IPS-NIHi11 (cell line): ENCODE results near the gene ANKRD12.

Experiments used
- DNase-seq: peaks from one replicate; pipeline ENCODE4 v3.0.0; 2012; ENCODE audit warnings: mixed read lengths, low spot score

ANKRD12 gene

GRCh38 chr18:9184998-9185613 lies 48.5 kb downstream of the ANKRD12 start:
- no peak for DNase-seq

GRCh38 chr18:9188359-9189231 lies 52.0 kb downstream of the ANKRD12 start:
- DNase-seq: no peak

GRCh38 chr18:9189491-9189890 lies 52.9 kb downstream of the ANKRD12 start:
- no peak for DNase-seq

- no peak for DNase-seq
These were observed 55.2 kb downstream of the ANKRD12 start for GRCh38 chr18:9191658-9192256.

GRCh38 chr18:9193031-9193430 lies 56.5 kb downstream of the ANKRD12 start:
- DNase-seq: no peak

GRCh38 chr18:9196568-9196967 lies 60.0 kb downstream of the ANKRD12 start:
- DNase-seq: no peak

- DNase-seq: no peak
These were observed 63.1 kb downstream of the ANKRD12 start for GRCh38 chr18:9199681-9200080.

- no peak for DNase-seq
These were observed 64.6 kb downstream of the ANKRD12 start for GRCh38 chr18:9201224-9201623.

GRCh38 chr18:9204659-9205058 lies 68.1 kb downstream of the ANKRD12 start:
- no peak for DNase-seq

- no peak for DNase-seq
These were observed 69.8 kb downstream of the ANKRD12 start for GRCh38 chr18:9206421-9206820.

- DNase-seq: no peak
These were observed 72.7 kb downstream of the ANKRD12 start for GRCh38 chr18:9209279-9209678.

GRCh38 chr18:9210966-9211365 lies 74.4 kb downstream of the ANKRD12 start:
- DNase-seq: no peak

GRCh38 chr18:9211955-9212354 lies 75.4 kb downstream of the ANKRD12 start:
- no peak for DNase-seq

GRCh38 chr18:9215221-9215933 lies 78.8 kb downstream of the ANKRD12 start:
- no peak for DNase-seq

- no peak for DNase-seq
These were observed 79.9 kb downstream of the ANKRD12 start for GRCh38 chr18:9216459-9216858.

GRCh38 chr18:9217743-9218451 lies 81.3 kb downstream of the ANKRD12 start:
- DNase-seq: no peak

- no peak for DNase-seq
These were observed 84.5 kb downstream of the ANKRD12 start for GRCh38 chr18:9221040-9221439.

- DNase-seq: no peak
These were observed 85.1 kb downstream of the ANKRD12 start for GRCh38 chr18:9221661-9222060.

GRCh38 chr18:9223356-9223755 lies 86.8 kb downstream of the ANKRD12 start:
- no peak for DNase-seq

- DNase-seq: no peak
These were observed 89.9 kb downstream of the ANKRD12 start for GRCh38 chr18:9226463-9226862.

GRCh38 chr18:9231852-9232486 lies 95.4 kb downstream of the ANKRD12 start:
- no peak for DNase-seq
